HUES48 (cell line): ENCODE data around the gene CLDN20.
"Not testable (repeated sequence)": the region's sequence is repeated elsewhere in the genome, so short reads cannot be mapped to it uniquely, and the experiment has no call there.

Experiments used
- H3K27ac ChIP-seq: one replicate; pipeline ENCODE4 v1.7.0; 2013; ENCODE audit warnings: low read depth, low read length, inconsistent platforms
- H3K27me3 ChIP-seq: 2 replicates; pipeline ENCODE4 v1.6.1; 2013; ENCODE audit warnings: mild to moderate bottlenecking, low read length; ENCODE audit not compliant: control insufficient read depth, insufficient read depth
- H3K36me3 ChIP-seq: 2 replicates; pipeline ENCODE4 v1.6.1; 2013; ENCODE audit warnings: low read length; ENCODE audit not compliant: control insufficient read depth, insufficient read depth
- H3K4me1 ChIP-seq: 2 replicates; pipeline ENCODE4 v1.6.1; 2013; ENCODE audit warnings: mild to moderate bottlenecking, low read length; ENCODE audit not compliant: control insufficient read depth, insufficient read depth
- H3K4me3 ChIP-seq: 2 replicates; pipeline ENCODE4 v1.5.1; 2013; ENCODE audit warnings: mild to moderate bottlenecking, low read depth, low read length
- H3K9ac ChIP-seq: 2 replicates; pipeline ENCODE4 v1.6.1; 2013; ENCODE audit warnings: mild to moderate bottlenecking, low read depth, low read length, moderate library complexity
- H3K9me3 ChIP-seq: 2 replicates; pipeline ENCODE4 v1.6.1; 2013; ENCODE audit warnings: low read length; ENCODE audit not compliant: control insufficient read depth, insufficient read depth

The CLDN20 gene

GRCh38 chr6:155311583-155311982, 47.8 kb downstream of the CLDN20 start:
- peaks cover 62% of the 10 kb centered on the region for H3K36me3 ChIP-seq

DNA sequence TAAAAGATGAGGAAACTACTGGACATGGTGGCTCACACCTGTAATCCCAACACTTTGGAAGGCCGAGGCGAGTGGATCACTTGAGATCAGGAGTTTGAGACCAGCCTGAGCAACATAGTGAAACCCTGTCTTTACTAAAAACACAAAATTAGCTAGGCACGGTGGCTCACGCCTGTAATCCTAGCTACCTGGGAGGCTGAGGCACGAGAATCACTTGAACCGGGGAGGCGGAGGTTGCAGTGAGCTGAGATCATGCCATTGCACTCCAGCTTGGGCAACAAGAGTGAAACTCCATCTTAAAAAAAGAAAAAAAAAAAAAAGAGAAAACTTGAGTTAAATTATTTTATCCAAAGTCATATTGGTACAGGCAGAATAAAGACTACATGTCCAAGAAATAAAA, 49.1 kb downstream of the CLDN20 start:
- not testable (repeated sequence) for H3K9me3 ChIP-seq, H3K27ac ChIP-seq, H3K9ac ChIP-seq, H3K4me1 ChIP-seq, H3K27me3 ChIP-seq
- peaks cover 48% of the 10 kb centered on the region for H3K36me3 ChIP-seq
- peak overlapping the region; percentile 92 for H3K4me3 ChIP-seq

More at GRCh38 chr6:155311583-155311982, 47.8 kb downstream of the CLDN20 start:
- Histone ChIP-seq H3K4me3 (no peak overlapping the region), H3K4me1 (peaks cover 8% of the 10 kb centered on the region), H3K9me3 (no peaks in the 10 kb centered on the region), H3K9ac (no peak overlapping the region), H3K27ac (no peak overlapping the region), H3K27me3 (no peaks in the 10 kb centered on the region)

- peak overlapping the region; percentile 92 for H3K4me3 ChIP-seq
- no peaks in the 10 kb centered on the region for H3K27me3 ChIP-seq
- H3K27ac ChIP-seq, result peak overlapping the region; percentile 78
- peak overlapping the region; percentile 90 for H3K9ac ChIP-seq
- peaks cover 8% of the 10 kb centered on the region for H3K4me1 ChIP-seq
- no peaks in the 10 kb centered on the region for H3K9me3 ChIP-seq
- peaks cover 41% of the 10 kb centered on the region for H3K36me3 ChIP-seq
Measured at GRCh38 chr6:155313602-155314091, 49.8 kb downstream of the CLDN20 start.

DNA sequence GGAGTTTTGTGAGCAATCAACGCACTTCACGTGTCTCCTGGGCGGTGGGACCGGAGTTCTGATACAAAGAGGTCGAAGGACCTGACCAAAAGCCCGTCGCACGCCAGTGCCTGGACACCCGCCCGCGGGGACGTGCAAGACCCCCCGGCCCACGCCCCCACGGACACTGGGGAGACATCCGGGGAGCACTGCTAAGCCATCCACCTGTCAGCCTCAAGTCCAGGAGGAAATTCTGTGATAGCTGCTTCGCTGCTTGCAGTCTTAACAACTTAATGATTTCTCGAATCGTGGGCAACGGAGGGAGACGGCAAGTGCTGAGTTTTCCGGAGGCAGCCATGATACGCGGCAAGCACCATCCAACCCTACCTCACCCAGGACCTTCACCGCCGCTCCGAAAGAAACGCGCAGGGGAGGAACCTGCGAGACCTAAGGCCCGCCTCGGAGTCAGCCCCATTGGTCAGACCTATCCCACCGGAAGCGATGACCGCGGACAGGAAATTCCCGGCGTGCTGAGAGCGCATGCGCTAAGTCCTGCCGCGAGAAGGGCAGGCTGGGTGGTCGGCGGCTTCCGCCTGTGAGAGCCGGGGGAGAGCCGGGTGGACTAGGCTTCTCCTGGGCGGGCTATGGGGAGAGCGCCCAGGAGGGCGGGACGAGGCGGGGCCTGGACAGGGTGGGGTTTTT, 50.4 kb downstream of the CLDN20 start, which contains the start of gene TFB1M:
TSS of gene TFB1M (minus strand) at position 393 of the 681 bp plus-strand sequence. CDS start at position 337, 56 bp downstream.
- peak within 1 kb of the TSS; percentile 92 for H3K4me3 ChIP-seq
- H3K27ac ChIP-seq, result peak within 1 kb of the TSS; percentile 96
- no peaks in the 10 kb centered on the region for H3K9me3 ChIP-seq
- peaks cover 8% of the 10 kb centered on the region for H3K4me1 ChIP-seq
- H3K9ac ChIP-seq, result peak within 1 kb of the TSS; percentile 90
- H3K36me3 ChIP-seq, result peaks cover 35% of the 10 kb centered on the region
- H3K27me3 ChIP-seq, result no peaks in the 10 kb centered on the region

DNA sequence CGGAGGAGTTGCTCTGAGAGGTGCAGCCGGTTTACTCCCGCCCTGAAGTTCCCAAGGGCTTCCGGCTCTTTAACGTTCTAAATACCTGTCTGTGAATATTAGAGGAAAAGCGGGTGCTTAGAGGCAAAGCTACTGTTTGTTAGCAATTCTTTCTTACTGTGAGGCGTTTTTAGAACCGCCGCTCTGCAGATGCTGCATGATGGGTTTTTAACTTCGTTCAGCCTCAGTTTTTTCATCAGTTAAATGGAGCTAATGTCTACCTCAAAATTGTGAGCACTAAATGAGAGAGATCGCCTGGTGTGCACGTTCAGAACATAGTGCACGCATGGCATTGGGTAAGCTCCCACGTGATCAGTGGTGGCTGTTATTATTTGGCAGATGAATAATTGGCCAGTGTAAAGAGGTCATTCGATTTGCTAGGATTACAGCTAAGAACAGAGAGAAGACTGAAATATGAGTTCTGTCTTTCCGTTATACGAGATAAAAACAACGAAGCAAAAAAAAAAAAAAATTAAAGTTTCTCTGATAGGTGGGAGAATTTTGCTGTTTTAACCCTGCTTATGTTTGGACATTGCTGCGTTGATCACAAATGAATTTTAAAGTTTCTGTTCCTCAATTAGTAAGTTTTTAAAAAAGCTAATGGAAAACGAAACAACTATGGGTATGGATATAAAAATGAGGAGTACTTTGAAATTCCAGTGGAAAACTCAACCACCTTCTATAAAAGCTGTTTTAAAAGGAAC, 51.1 kb downstream of the CLDN20 start:
- Histone ChIP-seq H3K27ac (peak overlapping the region; percentile 96), H3K4me1 (peaks cover 8% of the 10 kb centered on the region), H3K27me3 (no peaks in the 10 kb centered on the region), H3K9me3 (no peaks in the 10 kb centered on the region), H3K36me3 (peaks cover 28% of the 10 kb centered on the region), H3K9ac (peak overlapping the region; percentile 82), H3K4me3 (peak overlapping the region; percentile 91)

DNA sequence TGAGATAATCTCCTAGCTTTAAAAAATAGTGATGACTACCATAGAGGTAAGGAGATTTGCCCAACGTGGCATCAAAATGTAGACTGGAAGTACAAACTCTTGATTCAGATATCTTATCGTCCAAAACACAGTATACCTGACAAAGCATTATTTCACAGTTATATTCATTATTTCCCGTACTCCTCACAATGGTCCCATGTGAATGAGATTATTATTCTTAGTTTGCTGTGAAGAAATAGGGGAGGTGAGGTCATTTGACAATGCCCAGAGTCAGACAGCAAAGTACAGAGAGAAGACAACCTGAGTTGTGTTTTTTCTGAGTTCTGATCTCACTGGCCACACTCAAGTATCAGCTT, 51.7 kb downstream of the CLDN20 start:
- H3K9ac ChIP-seq, result no peak overlapping the region; the same call in 1 of the 2 replicates
- peaks cover 23% of the 10 kb centered on the region for H3K36me3 ChIP-seq
- H3K4me1 ChIP-seq, result peaks cover 8% of the 10 kb centered on the region
- no peaks in the 10 kb centered on the region for H3K27me3 ChIP-seq
- H3K4me3 ChIP-seq, result peak overlapping the region; percentile 91
- H3K27ac ChIP-seq, result peak overlapping the region; percentile 96
- no peaks in the 10 kb centered on the region for H3K9me3 ChIP-seq

GRCh38 chr6:155316419-155316818, 52.6 kb downstream of the CLDN20 start:
- Histone ChIP-seq H3K4me3 (no peak overlapping the region), H3K27ac (no peak overlapping the region), H3K9ac (no peak overlapping the region), H3K9me3 (no peaks in the 10 kb centered on the region), H3K4me1 (peaks cover 8% of the 10 kb centered on the region), H3K27me3 (no peaks in the 10 kb centered on the region), H3K36me3 (peaks cover 13% of the 10 kb centered on the region)

DNA sequence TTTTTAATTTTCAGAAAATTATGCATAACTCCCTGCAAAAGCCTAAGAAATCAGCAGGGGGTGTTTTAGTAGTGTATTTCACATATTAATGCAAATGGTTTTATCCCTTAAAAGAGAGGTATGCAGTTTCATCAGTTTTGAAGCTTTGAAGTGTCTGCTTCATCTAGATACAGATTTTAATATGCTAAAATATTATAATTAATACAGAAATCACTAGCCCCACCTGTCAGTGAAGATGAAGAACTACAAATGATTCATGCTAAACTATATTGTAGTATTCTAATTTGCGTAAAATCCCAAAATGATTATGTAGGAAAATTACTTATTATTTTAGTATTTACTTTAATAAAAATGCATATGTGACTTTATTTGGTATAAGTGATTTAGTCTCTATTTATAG, 53.4 kb downstream of the CLDN20 start:
- no peaks in the 10 kb centered on the region for H3K27me3 ChIP-seq
- H3K4me3 ChIP-seq, result no peak overlapping the region
- peaks cover 8% of the 10 kb centered on the region for H3K4me1 ChIP-seq
- H3K9ac ChIP-seq, result no peak overlapping the region
- no peaks in the 10 kb centered on the region for H3K9me3 ChIP-seq
- peaks cover 6% of the 10 kb centered on the region; the same call in 1 of the 2 replicates for H3K36me3 ChIP-seq
- no peak overlapping the region for H3K27ac ChIP-seq

GRCh38 chr6:155319902-155320301, 56.1 kb downstream of the CLDN20 start:
- H3K36me3 ChIP-seq, result no peaks in the 10 kb centered on the region
- H3K27ac ChIP-seq, result no peak overlapping the region
- H3K9me3 ChIP-seq, result no peaks in the 10 kb centered on the region
- H3K4me1 ChIP-seq, result peaks cover 4% of the 10 kb centered on the region; the same call in 1 of the 2 replicates
- H3K27me3 ChIP-seq, result no peaks in the 10 kb centered on the region
- H3K9ac ChIP-seq, result no peak overlapping the region
- no peak overlapping the region for H3K4me3 ChIP-seq

GRCh38 chr6:155324172-155324571, 60.4 kb downstream of the CLDN20 start:
- Histone ChIP-seq H3K4me1 (peaks cover 13% of the 10 kb centered on the region), H3K4me3 (no peak overlapping the region), H3K9ac (no peak overlapping the region), H3K27ac (no peak overlapping the region), H3K9me3 (no peaks in the 10 kb centered on the region), H3K36me3 (no peaks in the 10 kb centered on the region), H3K27me3 (no peaks in the 10 kb centered on the region)

DNA sequence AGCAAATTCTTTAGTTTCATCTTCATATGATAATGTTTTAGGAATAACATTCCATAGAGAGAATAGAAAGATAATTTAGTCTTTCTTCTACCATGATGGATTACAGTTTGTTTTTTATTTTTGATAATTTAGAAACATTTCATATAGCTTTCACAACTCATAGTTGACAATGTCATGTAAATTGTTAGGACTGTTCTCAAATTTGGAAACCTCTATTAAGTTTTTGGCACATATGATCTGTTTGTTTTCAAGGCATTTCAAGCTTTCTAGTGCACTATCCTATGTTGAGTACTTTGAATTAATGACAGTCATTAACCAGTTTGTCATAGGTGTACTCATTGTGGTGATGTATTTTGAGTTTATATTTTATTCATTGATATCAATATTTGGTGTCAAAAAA, 61.2 kb downstream of the CLDN20 start:
- Histone ChIP-seq H3K27me3 (no peaks in the 10 kb centered on the region), H3K27ac (no peak overlapping the region), H3K9ac (no peak overlapping the region), H3K4me1 (peaks cover 13% of the 10 kb centered on the region), H3K4me3 (no peak overlapping the region), H3K9me3 (no peaks in the 10 kb centered on the region), H3K36me3 (no peaks in the 10 kb centered on the region)
